ELF-1 (cell line): Measurements from ENCODE around the gene UNC5B.

ENCODE experiments used
- DNase-seq: peaks from one replicate; pipeline ENCODE4 v3.0.0-alpha.2; 2016; ENCODE audit warnings: low read depth, low spot score

The UNC5B gene

GRCh38 chr10:71343392-71343773 lies 131.0 kb downstream of the UNC5B start:
- no peak for DNase-seq

GRCh38 chr10:71344154-71344925 lies 132.0 kb downstream of the UNC5B start:
- peak; percentile 58 for DNase-seq

- DNase-seq: peak; percentile 38
These were observed 132.7 kb downstream of the UNC5B start for GRCh38 chr10:71344993-71345480.

GRCh38 chr10:71345694-71346093 lies 133.3 kb downstream of the UNC5B start:
- no peak for DNase-seq

- DNase-seq: no peak
These were observed 134.4 kb downstream of the UNC5B start for GRCh38 chr10:71346731-71347130.

- DNase-seq: no peak
These were observed 135.4 kb downstream of the UNC5B start for GRCh38 chr10:71347587-71348395.

GRCh38 chr10:71348850-71349249 lies 136.5 kb downstream of the UNC5B start:
- no peak for DNase-seq

GRCh38 chr10:71349406-71349805 lies 137.0 kb downstream of the UNC5B start:
- DNase-seq: peak; percentile 75

- DNase-seq: no peak
These were observed 138.7 kb downstream of the UNC5B start for GRCh38 chr10:71351087-71351486.

- no peak for DNase-seq
These were observed 139.4 kb downstream of the UNC5B start for GRCh38 chr10:71351628-71352319.
